HCT116 (cell line): ENCODE measurements around the gene TBX2. TPM values are rescaled to one million over a fixed set of nuclear protein-coding genes. Genes with fewer than 3 reads are reported as not detected.

ENCODE experiments used
- ATAC-seq: fragments of 200-7000 bp; cut with Tn5 transposase; 2 replicates; pipeline ENCODE4 v1.9.1; 2020; ENCODE audit warnings: mild to moderate bottlenecking, moderate library complexity
- BruUV-seq: library from RNA; stranded (reverse); fragments of 400-500 nt; replicated peaks from 2 replicates; lab custom pipeline; 2021; lab: Mats Ljungman, UMichigan
- CTCF ChIA-PET: fragments of 300-600 bp; sonication (Branson Sonifier 250); formaldehyde crosslinking; loops from one replicate; lab custom pipeline; 2021; ENCODE audit warnings: antibody characterized with exemption; lab: Charles Lee
- POLR2A ChIA-PET: fragments of 300-600, 350-600 bp; sonication (Branson Sonifier 250); formaldehyde crosslinking; loops from one replicate; lab custom pipeline; 2021; ENCODE audit warnings: antibody characterized with exemption; lab: Charles Lee
- RAD21 ChIA-PET, 2 experiments: fragments of 300-600 bp; sonication (Branson Sonifier 250); formaldehyde crosslinking; loops; one replicate each; lab custom pipeline; 2023; ENCODE audit warnings: low total read pairs in 2 of 2; ENCODE audit not compliant: uncharacterized antibody in 2 of 2, unreplicated experiment in 2 of 2, low non-redundant PET in 1 of 2; lab: Charles Lee
- DNase-seq: peaks from one replicate; pipeline ENCODE4 v3.0.0-alpha.2; 2010; ENCODE audit warnings: low read depth, low spot score
- H2AFZ ChIP-seq: fragments of 200-600 bp; shearing (Covaris generic), sonication (generic); 2 replicates; pipeline ENCODE4 v1.6.1; 2017; ENCODE audit warnings: low read depth, mixed run types, mixed read lengths, antibody characterized with exemption, low read length; ENCODE audit not compliant: poor library complexity, severe bottlenecking
- H3K27ac ChIP-seq: 2 replicates; pipeline ENCODE4 v1.5.1; 2012; ENCODE audit warnings: low read depth, low read length
- H3K27me3 ChIP-seq: fragments of 200-600 bp; sonication (generic); 2 replicates; pipeline ENCODE4 v1.6.1; 2016; ENCODE audit warnings: mixed run types, low read length, mixed read lengths; ENCODE audit not compliant: insufficient read depth
- H3K36me3 ChIP-seq, 2 experiments: fragments of 200-500 bp in 1 of 2; fragments of 200-600 bp in 1 of 2; sonication (Bioruptor generic) in 1 of 2; sonication (generic) in 1 of 2; 2 replicates each; pipeline versions ENCODE4 v1.5.1 to v1.6.1; 2014 to 2016; ENCODE audit warnings: low read length in 2 of 2, inconsistent platforms in 1 of 2, mixed read lengths in 1 of 2, mixed run types in 1 of 2; ENCODE audit not compliant: insufficient read depth in 2 of 2, control insufficient read depth in 1 of 2
- H3K4me1 ChIP-seq, 2 experiments: fragments of 200-600 bp in 1 of 2; sonication (generic) in 1 of 2; 2 replicates each; pipeline versions ENCODE4 v1.5.1 to v1.6.1; 2012 to 2017; ENCODE audit warnings: low read length in 2 of 2, inconsistent platforms in 1 of 2, mild to moderate bottlenecking in 1 of 2, mixed read lengths in 1 of 2, mixed run types in 1 of 2, moderate library complexity in 1 of 2; ENCODE audit not compliant: insufficient read depth in 2 of 2, control insufficient read depth in 1 of 2
- H3K4me2 ChIP-seq: fragments of 200-600 bp; sonication (generic); 2 replicates; pipeline ENCODE4 v1.6.1; 2017; ENCODE audit warnings: mixed run types, low read length, mixed read lengths
- H3K4me3 ChIP-seq, 2 experiments: fragments of 200-600 bp in 1 of 2; sonication (generic) in 1 of 2; replicated peaks in 1 of 2; 2 replicates each; pipeline ENCODE4 v1.5.1; 2011 to 2016; ENCODE audit warnings: low read length in 2 of 2, control low read depth in 1 of 2, low read depth in 1 of 2, mild to moderate bottlenecking in 1 of 2, mixed read lengths in 1 of 2, mixed run types in 1 of 2
- H3K79me2 ChIP-seq: fragments of 200-600 bp; sonication (generic); 2 replicates; pipeline ENCODE4 v1.6.1; 2017; ENCODE audit warnings: mild to moderate bottlenecking, mixed run types, low read length, moderate library complexity, mixed read lengths; ENCODE audit not compliant: insufficient read depth
- H3K9ac ChIP-seq: fragments of 200-600 bp; sonication (generic); 2 replicates; pipeline ENCODE4 v1.6.1; 2016; ENCODE audit warnings: low read length, mixed read lengths
- H3K9me2 ChIP-seq: fragments of 200-600 bp; sonication (generic), shearing (Covaris generic); 2 replicates; pipeline ENCODE4 v1.6.1; 2017; ENCODE audit warnings: mixed run types, mild to moderate bottlenecking, moderate library complexity; ENCODE audit not compliant: insufficient read depth
- H3K9me3 ChIP-seq, 2 experiments: fragments of 200-500 bp in 1 of 2; fragments of 200-600 bp in 1 of 2; sonication (Bioruptor generic) in 1 of 2; sonication (generic) in 1 of 2; 2 replicates each; pipeline ENCODE4 v1.6.1; 2014 to 2017; ENCODE audit warnings: low read length in 2 of 2, mixed read lengths in 2 of 2, inconsistent platforms in 1 of 2, low read depth in 1 of 2, mild to moderate bottlenecking in 1 of 2, mixed run types in 1 of 2, moderate library complexity in 1 of 2; ENCODE audit not compliant: control insufficient read depth in 1 of 2, insufficient read depth in 1 of 2
- H4K20me1 ChIP-seq: fragments of 200-600 bp; sonication (generic), shearing (Covaris generic); 2 replicates; pipeline ENCODE4 v1.6.1; 2017; ENCODE audit warnings: mixed run types, mild to moderate bottlenecking, moderate library complexity; ENCODE audit not compliant: insufficient read depth
- ATF3 ChIP-seq: IDR thresholded peaks from 2 replicates; pipeline ENCODE4 v1.6.1; 2012
- CBX3 ChIP-seq: IDR thresholded peaks from 2 replicates; pipeline ENCODE4 v1.6.1; 2012; ENCODE audit warnings: low read depth
- CEBPB ChIP-seq: IDR thresholded peaks from 2 replicates; pipeline ENCODE4 v1.6.1; 2012; ENCODE audit warnings: low read depth
- CTCF ChIP-seq, 3 experiments: fragments of 200-600 bp in 1 of 3; sonication (generic) in 1 of 3; IDR thresholded peaks in 2 of 3; conservative IDR thresholded peaks in 1 of 3; 2 replicates each; pipeline ENCODE4 v1.5.1; 2012 to 2017; ENCODE audit warnings: low read depth in 2 of 3, low read length in 2 of 3, antibody characterized with exemption in 1 of 3, borderline replicate concordance in 1 of 3, control low read depth in 1 of 3, mild to moderate bottlenecking in 1 of 3, mixed read lengths in 1 of 3, mixed run types in 1 of 3, moderate library complexity in 1 of 3; ENCODE audit not compliant: insufficient read depth in 1 of 3
- EGR1 ChIP-seq: IDR thresholded peaks from 2 replicates; pipeline ENCODE4 v1.6.1; 2012; ENCODE audit warnings: low read depth
- EZH2 ChIP-seq: fragments of 200-600 bp; sonication (generic); IDR thresholded peaks from 2 replicates; pipeline ENCODE4 v1.6.1; 2017; ENCODE audit warnings: antibody characterized with exemption, mixed run types
- EZH2phosphoT487 ChIP-seq: fragments of 200-600 bp; IDR thresholded peaks from 2 replicates; pipeline ENCODE4 v1.6.1; 2018; ENCODE audit warnings: antibody characterized with exemption, borderline replicate concordance
- FOSL1 ChIP-seq: IDR thresholded peaks from 2 replicates; pipeline ENCODE4 v1.6.1; 2012; ENCODE audit warnings: low read depth
- JUND ChIP-seq: IDR thresholded peaks from 2 replicates; pipeline ENCODE4 v1.6.1; 2012
- MAX ChIP-seq: IDR thresholded peaks from 2 replicates; pipeline ENCODE4 v1.6.1; 2012
- POLR2AphosphoS5 ChIP-seq: IDR thresholded peaks from 2 replicates; pipeline ENCODE4 v1.6.1; 2011; ENCODE audit warnings: mild to moderate bottlenecking, low read depth, low read length, moderate library complexity
- RAD21 ChIP-seq: IDR thresholded peaks from 2 replicates; pipeline ENCODE4 v1.6.1; 2012; ENCODE audit warnings: low read depth, mild to moderate bottlenecking
- SIN3A ChIP-seq: IDR thresholded peaks from 2 replicates; pipeline ENCODE4 v1.6.1; 2012; ENCODE audit warnings: low read depth
- SP1 ChIP-seq: IDR thresholded peaks from 2 replicates; pipeline ENCODE4 v1.6.1; 2012; ENCODE audit warnings: low read depth
- SRF ChIP-seq: IDR thresholded peaks from 2 replicates; pipeline ENCODE4 v1.6.1; 2012; ENCODE audit warnings: low read depth
- TCF7L2 ChIP-seq: IDR thresholded peaks from 2 replicates; pipeline ENCODE4 v1.7.0; 2011; ENCODE audit warnings: borderline replicate concordance, inconsistent platforms; ENCODE audit not compliant: insufficient read depth, insufficient read length; ENCODE audit errors: extremely low read depth
- YY1 ChIP-seq: IDR thresholded peaks from 2 replicates; pipeline ENCODE4 v1.6.1; 2011; ENCODE audit warnings: low read length, low read depth, moderate library complexity, mild to moderate bottlenecking; ENCODE audit not compliant: insufficient replicate concordance; ENCODE audit errors: extremely low read depth
- ZBTB33 ChIP-seq: IDR thresholded peaks from 2 replicates; pipeline ENCODE4 v1.6.1; 2011; ENCODE audit warnings: mild to moderate bottlenecking, low read length, moderate library complexity; ENCODE audit not compliant: insufficient replicate concordance; ENCODE audit errors: extremely low read depth
- ZNF274 ChIP-seq: fragments of 200-500 bp; sonication (Bioruptor generic); IDR thresholded peaks from 2 replicates; pipeline ENCODE4 v1.6.1; 2014; ENCODE audit warnings: mild to moderate bottlenecking, low read depth, low read length, inconsistent platforms
- intact Hi-C: fragments of 100-400 bp; cut with micrococcal nuclease; formaldehyde crosslinking; loops from 2 replicates; pipeline ENCODE4 v1.10.0; 2022
- total RNA-seq: library from RNA; stranded (reverse); gene quantifications from one replicate; pipeline ENCODE4 v1.2.1, GENCODE V29; 2021; ENCODE audit not compliant: unreplicated experiment

TBX2 gene
- total RNA-seq, 1 experiment from 2014 or later: 0.71 TPM

GRCh38 chr17:61384354-61384691 lies 15.3 kb upstream of the TBX2 start:
- H2AFZ ChIP-seq: no peak overlapping the region
- no peak overlapping the region for H3K4me2 ChIP-seq
- DNase-seq: no peak
- no peaks in the 10 kb centered on the region for H3K4me1 ChIP-seq
- ChIA-PET RAD21 (no interaction called here), POLR2A (no interaction called here), CTCF (interaction anchor here (1.6 kb wide), 1 partner anchor 9 kb away, joined by 5 read pairs; no protein-coding TSS in a partner anchor)
- no peaks in the 10 kb centered on the region for H3K9me3 ChIP-seq
- no peak overlapping the region for H3K4me3 ChIP-seq
- no peak overlapping the region for H3K9ac ChIP-seq
- TF ChIP-seq RAD21 (no peak), SRF (no peak), SP1 (no peak), ATF3 (no peak), CBX3 (no peak), ZBTB33 (no peak), POLR2AphosphoS5 (no peak), FOSL1 (no peak), TCF7L2 (no peak), CEBPB (no peak), JUND (no peak), EGR1 (no peak), EZH2 (no peak), YY1 (no peak), CTCF (IDR thresholded peaks at IDR 0.05 in 2 of 3, conservative IDR thresholded peaks at IDR 0.05 in 1 of 3; ENCODE audit: borderline replicate concordance in 1 of 3, insufficient read depth in 1 of 3, low read depth in 2 of 3, low read length in 2 of 3) (no peak), MAX (no peak), ZNF274 (no peak), SIN3A (no peak), EZH2phosphoT487 (no peak)
- no peaks in the 10 kb centered on the region for H3K27me3 ChIP-seq
- no peaks in the 10 kb centered on the region for H3K79me2 ChIP-seq
- no peaks in the 10 kb centered on the region for H4K20me1 ChIP-seq
- H3K9me2 ChIP-seq: no peaks in the 10 kb centered on the region
- no peaks in the 10 kb centered on the region for H3K36me3 ChIP-seq
- intact Hi-C loops: no loop called here
- BruUV-seq: no TSS peak
- no peak overlapping the region for H3K27ac ChIP-seq
- no peak for ATAC-seq
